ENCODE results near the gene BICC1. TPM values are rescaled to one million over a fixed set of nuclear protein-coding genes. Genes with fewer than 3 reads are reported as not detected.

The BICC1 gene
- total and polyA plus RNA-seq, 2 of the 13 experiments (the other 11 are each of a cell fraction or from before 2014, with no cell fraction given): 0.18 to 1.5 TPM

DNA sequence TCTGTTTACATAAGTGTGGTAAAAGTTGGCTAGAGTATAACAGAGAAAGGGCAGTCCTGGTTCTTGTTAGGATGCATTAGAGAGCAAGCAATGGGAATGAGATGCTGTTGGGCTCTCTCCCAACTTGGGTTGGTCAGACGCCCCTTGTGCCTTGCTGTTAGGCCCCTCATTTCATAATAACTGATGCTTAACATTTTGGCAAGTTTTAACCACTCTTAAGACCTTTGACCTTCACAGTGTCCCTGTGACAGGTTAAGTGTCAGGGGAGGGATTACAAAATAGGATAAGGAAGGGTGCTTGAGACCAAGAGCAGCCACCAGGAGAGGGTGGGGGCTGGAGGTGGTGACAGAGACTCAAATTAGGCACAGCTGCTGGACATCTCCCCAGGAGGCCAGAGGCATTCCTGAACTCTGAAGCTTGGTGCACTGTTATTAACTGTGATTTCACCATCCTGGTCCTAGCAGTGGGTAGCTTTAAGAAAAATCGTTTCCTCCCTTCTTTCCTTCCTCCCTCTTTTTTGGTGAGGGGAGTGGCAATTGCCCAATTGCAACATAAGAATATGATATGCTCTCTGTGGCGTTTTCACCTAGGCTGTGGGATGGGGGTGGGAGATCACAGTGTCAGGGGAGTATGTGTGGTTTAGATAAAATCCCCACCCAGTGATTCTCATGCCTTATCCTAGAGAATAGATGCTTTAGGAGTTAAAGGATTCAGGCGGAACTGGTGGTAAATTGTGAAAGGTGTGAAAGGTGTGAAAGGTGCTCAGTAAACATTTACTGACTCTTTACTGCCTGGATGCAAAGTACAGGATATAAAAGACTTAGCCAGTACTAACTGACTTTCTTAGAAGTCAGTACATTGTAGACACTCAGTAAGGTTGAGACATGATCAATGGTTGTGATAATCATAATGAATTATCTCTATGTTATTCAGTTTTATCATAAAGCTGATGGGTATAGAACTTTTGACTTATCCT, 270.5 kb downstream of the BICC1 start:
- H3K9ac ChIP-seq (ENCODE audit: insufficient read depth, low read depth, low read length): no peak overlapping the region
- ChIA-PET CTCF (ENCODE audit: low intra/inter-chr PET ratio, low total read pairs) (no interaction called here), POLR2A (no interaction called here)
- H3K9me3 ChIP-seq (ENCODE audit: low read length): no peaks in the 10 kb centered on the region
- H3K4me3 ChIP-seq (replicated peaks in 1 of 3; ENCODE audit: insufficient read depth in 1 of 3, low read depth in 2 of 3, low read length in 3 of 3): no peak overlapping the region
- H2AFZ ChIP-seq (ENCODE audit: low read length): no peak overlapping the region
- no TSS peak for BruUV-seq (replicated peaks)
- no peaks in the 10 kb centered on the region for H3K27me3 ChIP-seq (ENCODE audit: control insufficient read depth in 1 of 2, insufficient read depth in 2 of 2, low read length in 2 of 2)
- 0 out of 5 replicates have a peak, but pooled peaks cover 0 to 2% of the 10 kb centered on the region in 2 experiments for H3K36me3 ChIP-seq (replicated peaks in 1 of 2; ENCODE audit: control insufficient read depth in 1 of 2, insufficient read depth in 2 of 2, low read length in 2 of 2)
- WGBS (ENCODE audit: low lambda C conversion rate): 45% methylated on average over 4 of the region's 4 CpGs
- no peak for DNase-seq (ENCODE audit: low spot score)
- peaks cover 8% of the 10 kb centered on the region; the same call in 1 of the 2 replicates for H3K4me1 ChIP-seq (ENCODE audit: insufficient read depth, low read length)
- H4K20me1 ChIP-seq (ENCODE audit: insufficient read depth, low read length): no peaks in the 10 kb centered on the region
- no peak for FAIRE-seq
- H3K79me2 ChIP-seq (ENCODE audit: insufficient read depth, low read length): no peaks in the 10 kb centered on the region
- in situ Hi-C loops (cut with HindIII; ENCODE audit: extremely low pct_ligation_motif_present, low pct_unique_long_range_greater_than_20kb) (loop anchor here (5.0 to 25.0 kb wide), 3 partner anchors 839 to 1254 kb away; no protein-coding TSS in a partner anchor), intact Hi-C loops (cut with micrococcal nuclease; ENCODE audit: unreplicated experiment) (loop anchor here (1.0 to 10.0 kb wide), 8 partner anchors 172 to 1026 kb away; no protein-coding TSS in a partner anchor)
- no peak for ATAC-seq
- no peak overlapping the region for H3K27ac ChIP-seq (ENCODE audit: extremely low read length, insufficient read depth, low read length)
- H3K4me2 ChIP-seq (ENCODE audit: low read depth, low read length): no peak overlapping the region
- TF ChIP-seq ZNF496 (CRISPR knock-in tag; IDR thresholded peaks at IDR 0.05; ENCODE audit: insufficient replicate concordance) (no peak), SKI (IDR thresholded peaks at IDR 0.05; ENCODE audit: partially characterized antibody) (no peak), STAG1 (CRISPR knock-in tag; IDR thresholded peaks at IDR 0.05) (no peak), ZNF367 (CRISPR knock-in tag; IDR thresholded peaks at IDR 0.05; ENCODE audit: borderline replicate concordance) (no peak), SAFB2 (CRISPR knock-in tag; IDR thresholded peaks at IDR 0.05; ENCODE audit: borderline replicate concordance, low read depth) (no peak), ZNF431 (CRISPR knock-in tag; IDR thresholded peaks at IDR 0.05; ENCODE audit: borderline replicate concordance, low read depth) (no peak), ZNF839 (CRISPR knock-in tag; IDR thresholded peaks at IDR 0.05; ENCODE audit: borderline replicate concordance) (no peak), POLR2AphosphoS5 (IDR thresholded peaks at IDR 0.05; ENCODE audit: low read depth, low read length) (no peak)
- TF ChIP-seq, protein P1, sequence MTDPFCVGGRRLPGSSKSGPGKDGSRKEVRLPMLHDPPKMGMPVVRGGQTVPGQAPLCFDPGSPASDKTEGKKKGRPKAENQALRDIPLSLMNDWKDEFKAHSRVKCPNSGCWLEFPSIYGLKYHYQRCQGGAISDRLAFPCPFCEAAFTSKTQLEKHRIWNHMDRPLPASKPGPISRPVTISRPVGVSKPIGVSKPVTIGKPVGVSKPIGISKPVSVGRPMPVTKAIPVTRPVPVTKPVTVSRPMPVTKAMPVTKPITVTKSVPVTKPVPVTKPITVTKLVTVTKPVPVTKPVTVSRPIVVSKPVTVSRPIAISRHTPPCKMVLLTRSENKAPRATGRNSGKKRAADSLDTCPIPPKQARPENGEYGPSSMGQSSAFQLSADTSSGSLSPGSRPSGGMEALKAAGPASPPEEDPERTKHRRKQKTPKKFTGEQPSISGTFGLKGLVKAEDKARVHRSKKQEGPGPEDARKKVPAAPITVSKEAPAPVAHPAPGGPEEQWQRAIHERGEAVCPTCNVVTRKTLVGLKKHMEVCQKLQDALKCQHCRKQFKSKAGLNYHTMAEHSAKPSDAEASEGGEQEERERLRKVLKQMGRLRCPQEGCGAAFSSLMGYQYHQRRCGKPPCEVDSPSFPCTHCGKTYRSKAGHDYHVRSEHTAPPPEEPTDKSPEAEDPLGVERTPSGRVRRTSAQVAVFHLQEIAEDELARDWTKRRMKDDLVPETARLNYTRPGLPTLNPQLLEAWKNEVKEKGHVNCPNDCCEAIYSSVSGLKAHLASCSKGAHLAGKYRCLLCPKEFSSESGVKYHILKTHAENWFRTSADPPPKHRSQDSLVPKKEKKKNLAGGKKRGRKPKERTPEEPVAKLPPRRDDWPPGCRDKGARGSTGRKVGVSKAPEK (CRISPR knock-in tag; IDR thresholded peaks at IDR 0.05; ENCODE audit: borderline replicate concordance): no peak
- TF ChIP-seq, protein P2, sequence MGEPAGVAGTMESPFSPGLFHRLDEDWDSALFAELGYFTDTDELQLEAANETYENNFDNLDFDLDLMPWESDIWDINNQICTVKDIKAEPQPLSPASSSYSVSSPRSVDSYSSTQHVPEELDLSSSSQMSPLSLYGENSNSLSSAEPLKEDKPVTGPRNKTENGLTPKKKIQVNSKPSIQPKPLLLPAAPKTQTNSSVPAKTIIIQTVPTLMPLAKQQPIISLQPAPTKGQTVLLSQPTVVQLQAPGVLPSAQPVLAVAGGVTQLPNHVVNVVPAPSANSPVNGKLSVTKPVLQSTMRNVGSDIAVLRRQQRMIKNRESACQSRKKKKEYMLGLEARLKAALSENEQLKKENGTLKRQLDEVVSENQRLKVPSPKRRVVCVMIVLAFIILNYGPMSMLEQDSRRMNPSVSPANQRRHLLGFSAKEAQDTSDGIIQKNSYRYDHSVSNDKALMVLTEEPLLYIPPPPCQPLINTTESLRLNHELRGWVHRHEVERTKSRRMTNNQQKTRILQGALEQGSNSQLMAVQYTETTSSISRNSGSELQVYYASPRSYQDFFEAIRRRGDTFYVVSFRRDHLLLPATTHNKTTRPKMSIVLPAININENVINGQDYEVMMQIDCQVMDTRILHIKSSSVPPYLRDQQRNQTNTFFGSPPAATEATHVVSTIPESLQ (CRISPR knock-in tag; conservative IDR thresholded peaks at IDR 0.05): no peak
- TF ChIP-seq, protein P3, sequence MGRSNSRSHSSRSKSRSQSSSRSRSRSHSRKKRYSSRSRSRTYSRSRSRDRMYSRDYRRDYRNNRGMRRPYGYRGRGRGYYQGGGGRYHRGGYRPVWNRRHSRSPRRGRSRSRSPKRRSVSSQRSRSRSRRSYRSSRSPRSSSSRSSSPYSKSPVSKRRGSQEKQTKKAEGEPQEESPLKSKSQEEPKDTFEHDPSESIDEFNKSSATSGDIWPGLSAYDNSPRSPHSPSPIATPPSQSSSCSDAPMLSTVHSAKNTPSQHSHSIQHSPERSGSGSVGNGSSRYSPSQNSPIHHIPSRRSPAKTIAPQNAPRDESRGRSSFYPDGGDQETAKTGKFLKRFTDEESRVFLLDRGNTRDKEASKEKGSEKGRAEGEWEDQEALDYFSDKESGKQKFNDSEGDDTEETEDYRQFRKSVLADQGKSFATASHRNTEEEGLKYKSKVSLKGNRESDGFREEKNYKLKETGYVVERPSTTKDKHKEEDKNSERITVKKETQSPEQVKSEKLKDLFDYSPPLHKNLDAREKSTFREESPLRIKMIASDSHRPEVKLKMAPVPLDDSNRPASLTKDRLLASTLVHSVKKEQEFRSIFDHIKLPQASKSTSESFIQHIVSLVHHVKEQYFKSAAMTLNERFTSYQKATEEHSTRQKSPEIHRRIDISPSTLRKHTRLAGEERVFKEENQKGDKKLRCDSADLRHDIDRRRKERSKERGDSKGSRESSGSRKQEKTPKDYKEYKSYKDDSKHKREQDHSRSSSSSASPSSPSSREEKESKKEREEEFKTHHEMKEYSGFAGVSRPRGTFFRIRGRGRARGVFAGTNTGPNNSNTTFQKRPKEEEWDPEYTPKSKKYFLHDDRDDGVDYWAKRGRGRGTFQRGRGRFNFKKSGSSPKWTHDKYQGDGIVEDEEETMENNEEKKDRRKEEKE (IDR thresholded peaks at IDR 0.05): no peak
- TF ChIP-seq, protein P4, sequence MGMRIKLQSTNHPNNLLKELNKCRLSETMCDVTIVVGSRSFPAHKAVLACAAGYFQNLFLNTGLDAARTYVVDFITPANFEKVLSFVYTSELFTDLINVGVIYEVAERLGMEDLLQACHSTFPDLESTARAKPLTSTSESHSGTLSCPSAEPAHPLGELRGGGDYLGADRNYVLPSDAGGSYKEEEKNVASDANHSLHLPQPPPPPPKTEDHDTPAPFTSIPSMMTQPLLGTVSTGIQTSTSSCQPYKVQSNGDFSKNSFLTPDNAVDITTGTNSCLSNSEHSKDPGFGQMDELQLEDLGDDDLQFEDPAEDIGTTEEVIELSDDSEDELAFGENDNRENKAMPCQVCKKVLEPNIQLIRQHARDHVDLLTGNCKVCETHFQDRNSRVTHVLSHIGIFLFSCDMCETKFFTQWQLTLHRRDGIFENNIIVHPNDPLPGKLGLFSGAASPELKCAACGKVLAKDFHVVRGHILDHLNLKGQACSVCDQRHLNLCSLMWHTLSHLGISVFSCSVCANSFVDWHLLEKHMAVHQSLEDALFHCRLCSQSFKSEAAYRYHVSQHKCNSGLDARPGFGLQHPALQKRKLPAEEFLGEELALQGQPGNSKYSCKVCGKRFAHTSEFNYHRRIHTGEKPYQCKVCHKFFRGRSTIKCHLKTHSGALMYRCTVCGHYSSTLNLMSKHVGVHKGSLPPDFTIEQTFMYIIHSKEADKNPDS (CRISPR knock-in tag; IDR thresholded peaks at IDR 0.05): no peak
